SJSA1 (cell line): ENCODE data around the gene ZSWIM9. TPM values are rescaled to one million over a fixed set of nuclear protein-coding genes. Genes with fewer than 3 reads are reported as not detected.

Experiments
- DNase-seq, 2 experiments: peaks; one replicate each; pipeline ENCODE4 v3.0.0-alpha.2; 2015 to 2020; ENCODE audit warnings: low spot score in 2 of 2, low read depth in 1 of 2
- H3K27ac ChIP-seq: fragments of 250-450 bp; sonication (Bioruptor Pico); 2 replicates; pipeline ENCODE4 v1.5.1; 2020; ENCODE audit warnings: mild to moderate bottlenecking, moderate library complexity
- H3K27me3 ChIP-seq: fragments of 250-450 bp; sonication (Bioruptor Pico); replicated peaks from 2 replicates; pipeline ENCODE4 v1.5.1; 2020; ENCODE audit warnings: mild to moderate bottlenecking, moderate library complexity
- H3K36me3 ChIP-seq: fragments of 250-450 bp; sonication (Bioruptor Pico); 2 replicates; pipeline ENCODE4 v1.5.1; 2020; ENCODE audit warnings: mild to moderate bottlenecking
- H3K4me1 ChIP-seq: fragments of 250-450 bp; sonication (Bioruptor Pico); replicated peaks from 2 replicates; pipeline ENCODE4 v1.6.1; 2021; ENCODE audit warnings: mild to moderate bottlenecking
- H3K4me3 ChIP-seq: fragments of 250-450 bp; sonication (Bioruptor Pico); 2 replicates; pipeline ENCODE4 v1.5.1; 2020; ENCODE audit warnings: mild to moderate bottlenecking
- H3K9me3 ChIP-seq: fragments of 250-450 bp; sonication (Bioruptor Pico); replicated peaks from 2 replicates; pipeline ENCODE4 v1.5.1; 2020; ENCODE audit warnings: mild to moderate bottlenecking
- total RNA-seq: library from RNA; depleted of rRNA; stranded (reverse); fragments of >200 nt; shearing (Covaris generic); gene quantifications from 2 replicates; pipeline ENCODE4 v1.2.3, GENCODE V29; 2014; rRNA removed

Gene ZSWIM9
- 2.9 and 4.7 TPM in 2 replicates for total RNA-seq

DNA sequence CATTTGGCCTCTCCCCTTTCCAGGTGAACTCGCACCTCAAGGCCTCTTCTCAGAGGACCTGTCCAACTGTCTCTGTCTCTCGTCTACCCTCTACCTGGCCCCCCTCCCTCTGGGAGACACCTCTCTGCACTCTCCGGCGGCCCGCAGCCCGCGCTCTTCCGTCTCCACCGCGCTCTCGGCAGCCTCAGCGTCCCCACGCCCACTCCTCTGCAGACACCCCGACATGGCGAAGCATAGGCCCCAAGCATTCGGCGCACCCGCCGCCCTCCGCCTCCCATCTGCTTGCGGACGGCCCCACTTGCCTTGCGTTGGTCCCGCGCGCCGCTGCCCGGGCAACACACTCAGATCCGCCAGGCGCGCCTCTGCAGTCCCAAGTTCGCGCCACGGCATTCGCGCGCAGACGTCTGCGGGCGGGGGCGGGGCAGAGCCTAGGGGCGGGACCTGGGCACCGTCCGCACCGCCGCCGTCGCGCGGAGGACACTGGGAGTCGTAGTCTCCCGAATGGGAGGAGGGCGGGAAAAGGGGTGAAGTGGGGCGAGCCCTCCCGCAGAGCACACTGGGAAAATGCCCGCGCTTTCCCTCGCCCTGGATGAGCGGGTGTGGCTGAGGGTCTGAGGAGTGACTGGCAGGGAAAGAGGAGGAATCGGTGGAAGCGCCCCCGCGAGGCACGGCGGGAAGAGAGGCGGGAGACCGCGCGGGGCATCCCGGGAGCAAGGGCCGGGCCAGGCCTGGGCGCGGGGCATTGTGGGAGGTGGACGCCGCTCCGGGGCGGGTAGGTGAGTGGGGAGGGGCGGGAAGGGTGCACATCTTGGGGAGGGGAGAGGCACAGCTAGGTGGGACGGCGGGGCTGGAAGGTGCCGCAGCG is at the start of gene ZSWIM9, which contains the start of gene LIG1:
ZSWIM9 (plus strand) TSS at position 742 of the 865 bp plus-strand sequence. CDS start 1,123 bp downstream, outside the sequence.
LIG1 (minus strand) TSS at position 406 of the 865 bp plus-strand sequence. CDS start 4,778 bp downstream, outside the sequence.
- no peaks in the 10 kb centered on the region for H3K9me3 ChIP-seq
- peak; percentile 97 to 98 for DNase-seq
- no peaks in the 10 kb centered on the region for H3K27me3 ChIP-seq
- peaks cover 10% of the 10 kb centered on the region for H3K4me1 ChIP-seq
- peak within 1 kb of the TSS; percentile 75 for H3K4me3 ChIP-seq
- peaks cover 17% of the 10 kb centered on the region for H3K36me3 ChIP-seq
- peak within 1 kb of the TSS; percentile 85 for H3K27ac ChIP-seq

DNA sequence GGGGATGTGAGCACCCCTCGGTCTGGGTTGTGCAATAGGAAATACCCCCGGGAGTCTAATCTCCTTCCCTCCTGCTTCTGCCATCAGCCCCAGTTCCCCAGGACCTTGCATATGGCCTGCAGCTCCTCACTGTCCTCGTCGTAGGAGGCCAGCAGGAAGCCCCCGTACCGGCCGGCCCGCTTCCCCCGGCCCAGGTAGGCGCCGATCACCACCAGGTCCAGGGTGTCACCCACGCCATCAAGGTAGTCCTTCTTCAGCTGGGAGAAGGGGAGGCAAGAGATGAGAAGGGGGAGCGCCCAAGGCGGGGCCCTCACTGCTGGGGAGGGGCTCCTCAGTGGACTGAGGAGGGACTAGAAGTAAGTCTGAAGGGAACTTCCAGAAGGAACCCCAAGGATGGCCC is 49.4 kb upstream of the ZSWIM9 start:
- peaks cover 59% of the 10 kb centered on the region for H3K36me3 ChIP-seq
- no peak for DNase-seq
- H3K27me3 ChIP-seq, result no peaks in the 10 kb centered on the region
- no peaks in the 10 kb centered on the region for H3K9me3 ChIP-seq
- H3K27ac ChIP-seq, result no peak overlapping the region
- peaks cover 20% of the 10 kb centered on the region for H3K4me1 ChIP-seq
- no peak overlapping the region for H3K4me3 ChIP-seq

GRCh38 chr19:48121909-48122371 is 48.5 kb upstream of the ZSWIM9 start:
- peaks cover 56% of the 10 kb centered on the region for H3K36me3 ChIP-seq
- H3K27ac ChIP-seq, result no peak overlapping the region
- H3K4me3 ChIP-seq, result no peak overlapping the region
- no peak for DNase-seq
- H3K9me3 ChIP-seq, result no peaks in the 10 kb centered on the region
- peaks cover 20% of the 10 kb centered on the region for H3K4me1 ChIP-seq
- no peaks in the 10 kb centered on the region for H3K27me3 ChIP-seq

- Histone ChIP-seq H3K4me1 (peaks cover 20% of the 10 kb centered on the region), H3K36me3 (peaks cover 61% of the 10 kb centered on the region), H3K4me3 (no peak overlapping the region), H3K27ac (no peak overlapping the region), H3K27me3 (no peaks in the 10 kb centered on the region), H3K9me3 (no peaks in the 10 kb centered on the region)
- DNase-seq, result no peak
These were observed 48.1 kb upstream of the ZSWIM9 start for GRCh38 chr19:48122421-48122820.

GRCh38 chr19:48123907-48124651 is 46.4 kb upstream of the ZSWIM9 start:
- Histone ChIP-seq H3K36me3 (peaks cover 60% of the 10 kb centered on the region), H3K27ac (no peak overlapping the region)

GRCh38 chr19:48127561-48127960 is 42.9 kb upstream of the ZSWIM9 start:
- peaks cover 64% of the 10 kb centered on the region for H3K36me3 ChIP-seq

More at GRCh38 chr19:48123907-48124651, 46.4 kb upstream of the ZSWIM9 start:
- H3K9me3 ChIP-seq, result no peaks in the 10 kb centered on the region
- DNase-seq, result peak; percentile 85 to 86
- no peaks in the 10 kb centered on the region for H3K27me3 ChIP-seq
- no peak overlapping the region for H3K4me3 ChIP-seq
- peaks cover 20% of the 10 kb centered on the region for H3K4me1 ChIP-seq

DNA sequence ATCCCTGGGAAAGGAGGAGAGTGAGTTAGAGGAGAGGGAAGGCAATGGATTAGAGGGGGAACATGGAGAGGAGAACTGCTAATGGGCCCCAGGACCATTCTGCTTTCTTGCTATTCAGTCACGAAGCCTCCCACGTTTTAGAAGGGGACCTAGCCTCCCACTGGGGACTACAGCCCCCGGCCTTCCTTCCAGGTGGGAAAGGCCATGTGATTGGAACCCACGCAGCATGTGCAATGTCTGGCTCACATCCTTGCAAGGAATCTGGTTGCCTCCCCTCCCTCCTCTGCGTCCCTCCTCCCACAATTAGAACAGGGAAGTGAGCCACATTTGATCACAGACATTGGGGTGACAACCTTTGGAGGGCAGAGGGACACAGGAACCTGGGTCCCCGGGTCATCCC is 37.4 kb upstream of the ZSWIM9 start:
- no peaks in the 10 kb centered on the region for H3K27me3 ChIP-seq
- no peak overlapping the region for H3K27ac ChIP-seq
- H3K4me3 ChIP-seq, result no peak overlapping the region
- H3K36me3 ChIP-seq, result peaks cover 58% of the 10 kb centered on the region
- H3K9me3 ChIP-seq, result no peaks in the 10 kb centered on the region
- no peaks in the 10 kb centered on the region for H3K4me1 ChIP-seq
- no peak for DNase-seq

More at GRCh38 chr19:48127561-48127960, 42.9 kb upstream of the ZSWIM9 start:
- Histone ChIP-seq H3K4me1 (peaks cover 20% of the 10 kb centered on the region), H3K27me3 (no peaks in the 10 kb centered on the region), H3K4me3 (no peak overlapping the region), H3K27ac (no peak overlapping the region), H3K9me3 (no peaks in the 10 kb centered on the region)
- DNase-seq, result no peak

DNA sequence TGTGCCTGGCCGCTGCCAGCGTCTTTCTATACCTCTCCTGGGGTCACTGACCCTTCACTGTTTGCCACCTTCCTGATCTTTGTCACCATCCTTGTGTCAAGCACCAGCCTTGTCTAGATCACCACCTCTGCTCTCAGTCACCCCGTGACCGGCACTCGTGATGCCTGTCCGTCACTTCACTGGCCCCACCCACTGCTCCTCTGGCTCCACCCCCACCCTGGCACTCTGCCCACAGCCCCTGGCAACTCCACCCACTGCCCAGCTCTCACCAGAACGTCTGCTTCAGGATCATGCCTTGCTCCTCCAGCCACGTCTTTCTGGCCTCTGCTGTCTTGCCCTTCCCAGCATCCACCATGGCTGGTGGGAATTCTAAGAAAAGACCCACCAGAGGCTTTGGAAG is 35.1 kb upstream of the ZSWIM9 start:
- no peak overlapping the region for H3K4me3 ChIP-seq
- H3K9me3 ChIP-seq, result no peaks in the 10 kb centered on the region
- peaks cover 48% of the 10 kb centered on the region for H3K36me3 ChIP-seq
- no peak overlapping the region for H3K27ac ChIP-seq
- no peaks in the 10 kb centered on the region for H3K27me3 ChIP-seq
- DNase-seq, result no peak
- H3K4me1 ChIP-seq, result no peaks in the 10 kb centered on the region

DNA sequence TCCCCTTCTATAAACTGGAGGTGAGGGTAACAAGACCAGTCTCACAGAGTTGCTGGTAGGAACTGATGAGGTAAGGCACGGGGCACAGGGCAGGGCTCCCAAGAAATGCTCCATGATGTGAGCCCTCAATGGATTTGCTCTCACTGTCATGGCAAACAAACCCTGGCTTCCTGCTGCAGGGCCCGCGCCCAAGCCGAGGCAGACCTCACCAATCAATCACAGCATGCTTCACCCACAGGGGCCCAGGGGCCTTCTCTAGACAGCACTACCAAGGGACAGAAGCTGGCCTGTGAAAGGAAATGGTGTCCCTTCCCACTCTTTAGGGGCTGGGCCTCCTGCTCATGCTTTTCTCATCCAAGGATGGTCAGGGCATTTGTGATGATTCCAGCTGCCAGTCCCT is 33.9 kb upstream of the ZSWIM9 start:
- Histone ChIP-seq H3K4me3 (no peak overlapping the region), H3K27me3 (no peaks in the 10 kb centered on the region), H3K4me1 (no peaks in the 10 kb centered on the region), H3K36me3 (peaks cover 40% of the 10 kb centered on the region), H3K27ac (no peak overlapping the region), H3K9me3 (no peaks in the 10 kb centered on the region)
- DNase-seq, result no peak

GRCh38 chr19:48137411-48137810 is 33.1 kb upstream of the ZSWIM9 start:
- no peaks in the 10 kb centered on the region for H3K27me3 ChIP-seq
- H3K4me3 ChIP-seq, result no peak overlapping the region
- no peak for DNase-seq
- no peaks in the 10 kb centered on the region for H3K4me1 ChIP-seq
- peaks cover 34% of the 10 kb centered on the region for H3K36me3 ChIP-seq
- no peak overlapping the region for H3K27ac ChIP-seq
- H3K9me3 ChIP-seq, result no peaks in the 10 kb centered on the region

DNA sequence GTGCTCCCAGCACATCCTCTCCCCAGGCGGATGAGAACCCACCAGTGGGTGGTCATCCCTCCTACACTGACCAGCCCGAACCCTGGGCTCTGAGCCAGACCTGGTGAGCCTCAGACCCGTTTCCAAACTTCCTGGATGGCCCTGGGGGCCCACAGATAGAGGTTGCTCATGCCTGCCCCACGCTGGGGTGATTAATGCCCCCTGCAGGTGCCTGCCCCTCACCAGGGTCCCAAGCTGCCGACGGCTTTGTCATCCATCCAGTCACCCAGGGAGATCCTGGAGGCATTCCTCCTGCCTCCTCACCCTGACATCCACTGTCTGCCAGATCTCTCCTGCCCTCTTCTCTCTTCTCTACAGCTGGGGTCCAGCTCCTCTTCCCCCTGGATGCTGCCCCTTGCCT is 31.4 kb upstream of the ZSWIM9 start:
- Histone ChIP-seq H3K27ac (no peak overlapping the region), H3K9me3 (no peaks in the 10 kb centered on the region), H3K27me3 (no peaks in the 10 kb centered on the region), H3K4me3 (no peak overlapping the region), H3K36me3 (peaks cover 45% of the 10 kb centered on the region), H3K4me1 (no peaks in the 10 kb centered on the region)
- no peak for DNase-seq

- Histone ChIP-seq H3K4me3 (no peak overlapping the region), H3K27ac (no peak overlapping the region), H3K4me1 (no peaks in the 10 kb centered on the region), H3K36me3 (peaks cover 70% of the 10 kb centered on the region), H3K27me3 (no peaks in the 10 kb centered on the region), H3K9me3 (no peaks in the 10 kb centered on the region)
- no peak for DNase-seq
These were observed 22.8 kb upstream of the ZSWIM9 start for GRCh38 chr19:48147597-48148175.

DNA sequence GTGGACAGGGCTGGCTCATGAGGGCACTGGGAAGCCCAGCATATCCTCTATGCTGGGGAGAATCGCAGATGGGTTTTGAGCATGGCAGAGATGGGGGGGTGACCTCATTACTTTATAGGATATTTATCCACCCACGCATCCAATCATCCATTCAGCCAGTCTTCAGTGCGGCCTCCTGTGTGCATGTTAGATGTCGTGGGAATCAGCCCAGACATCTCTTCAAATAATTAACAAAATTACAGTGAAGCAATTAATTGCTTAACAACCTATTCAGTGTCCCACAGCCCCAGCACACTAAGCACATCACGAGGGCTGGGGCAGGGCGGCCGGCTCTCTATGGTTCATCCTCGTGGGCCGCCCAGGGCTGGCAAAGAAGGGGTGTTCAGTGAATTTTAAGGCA is 21.9 kb upstream of the ZSWIM9 start:
- no peak for DNase-seq
- H3K4me1 ChIP-seq, result no peaks in the 10 kb centered on the region
- no peak overlapping the region for H3K4me3 ChIP-seq
- no peak overlapping the region for H3K27ac ChIP-seq
- no peaks in the 10 kb centered on the region for H3K27me3 ChIP-seq
- no peaks in the 10 kb centered on the region for H3K9me3 ChIP-seq
- H3K36me3 ChIP-seq, result peaks cover 64% of the 10 kb centered on the region
